HG03025 (cell line): ENCODE measurements around the gene USP4.
A peak's percentile ranks its signal among the peaks of the same experiment; 100 is the strongest.

Experiments
- ATAC-seq: cut with Tn5 transposase; IDR thresholded peaks from one replicate; pipeline ENCODE4 v1.9.1; 2021; ENCODE audit warnings: mild to moderate bottlenecking, moderate library complexity; ENCODE audit not compliant: unreplicated experiment, low FRiP score

The USP4 gene

GRCh38 chr3:49302613-49303012 lies 37.2 kb downstream of the USP4 start:
- no peak for ATAC-seq

GRCh38 chr3:49300595-49300994 lies 39.3 kb downstream of the USP4 start:
- no peak for ATAC-seq

- ATAC-seq: no peak
Observed at GRCh38 chr3:49298511-49298910, 41.3 kb downstream of the USP4 start.

- ATAC-seq: no peak
Observed at GRCh38 chr3:49296781-49297411, 43.0 kb downstream of the USP4 start.

- no peak for ATAC-seq
Observed at GRCh38 chr3:49295489-49296058, 44.3 kb downstream of the USP4 start.

- ATAC-seq: no peak
Observed at GRCh38 chr3:49294343-49294742, 45.5 kb downstream of the USP4 start.

GRCh38 chr3:49283997-49284396 lies 55.9 kb downstream of the USP4 start:
- no peak for ATAC-seq

GRCh38 chr3:49279376-49279775 lies 60.5 kb downstream of the USP4 start:
- no peak for ATAC-seq

- no peak for ATAC-seq
Observed at GRCh38 chr3:49278548-49278947, 61.3 kb downstream of the USP4 start.

GRCh38 chr3:49277383-49277775 lies 62.5 kb downstream of the USP4 start:
- no peak for ATAC-seq

GRCh38 chr3:49276475-49277382 lies 63.1 kb downstream of the USP4 start, which contains the start of gene C3orf62:
TSS of gene C3orf62 (minus strand) at chr3:49277232. CDS start at chr3:49276872, 360 bp downstream.
- ATAC-seq: peak; percentile 70

GRCh38 chr3:49273825-49274532 lies 65.9 kb downstream of the USP4 start:
- no peak for ATAC-seq

- no peak for ATAC-seq
Observed at GRCh38 chr3:49271047-49271446, 68.8 kb downstream of the USP4 start.

- no peak for ATAC-seq
Observed at GRCh38 chr3:49270156-49270500, 69.7 kb downstream of the USP4 start.

- ATAC-seq: no peak
Observed at GRCh38 chr3:49269443-49270155, 70.3 kb downstream of the USP4 start.

GRCh38 chr3:49266410-49267095 lies 73.3 kb downstream of the USP4 start:
- ATAC-seq: no peak

GRCh38 chr3:49265661-49266386 lies 74.0 kb downstream of the USP4 start:
- no peak for ATAC-seq

GRCh38 chr3:49263159-49263889 lies 76.5 kb downstream of the USP4 start:
- ATAC-seq: no peak
